IPS-18c (cell line): ENCODE measurements around the gene TMEM201.

Experiments used
- H3K4me3 ChIP-seq: 2 replicates; pipeline ENCODE4 v1.7.0; 2013; ENCODE audit warnings: low read depth, mild to moderate bottlenecking, low read length, moderate library complexity; ENCODE audit not compliant: insufficient read depth
- H3K9me3 ChIP-seq: one replicate; pipeline ENCODE4 v1.6.1; 2013; ENCODE audit warnings: mild to moderate bottlenecking, low read length, moderate library complexity; ENCODE audit not compliant: control insufficient read depth, insufficient read depth

The TMEM201 gene

GRCh38 chr1:9629445-9630201, 40.9 kb downstream of the TMEM201 start:
- H3K4me3 ChIP-seq = no peak overlapping the region
- no peaks in the 10 kb centered on the region for H3K9me3 ChIP-seq

- Histone ChIP-seq H3K9me3 (no peaks in the 10 kb centered on the region), H3K4me3 (no peak overlapping the region)
These were observed 41.8 kb downstream of the TMEM201 start for GRCh38 chr1:9630331-9631111.

GRCh38 chr1:9631613-9632012, 42.9 kb downstream of the TMEM201 start:
- H3K9me3 ChIP-seq = no peaks in the 10 kb centered on the region
- no peak overlapping the region for H3K4me3 ChIP-seq

- H3K4me3 ChIP-seq = no peak overlapping the region
- H3K9me3 ChIP-seq = no peaks in the 10 kb centered on the region
These were observed 44.8 kb downstream of the TMEM201 start for GRCh38 chr1:9633493-9633892.

- Histone ChIP-seq H3K4me3 (no peak overlapping the region), H3K9me3 (no peaks in the 10 kb centered on the region)
These were observed 45.9 kb downstream of the TMEM201 start for GRCh38 chr1:9634582-9634981.

- no peak overlapping the region for H3K4me3 ChIP-seq
These were observed 50.5 kb downstream of the TMEM201 start for GRCh38 chr1:9639227-9639626.

GRCh38 chr1:9643351-9644256, 54.9 kb downstream of the TMEM201 start:
- H3K9me3 ChIP-seq = no peaks in the 10 kb centered on the region
- no peak overlapping the region for H3K4me3 ChIP-seq

More at GRCh38 chr1:9639227-9639626, 50.5 kb downstream of the TMEM201 start:
- no peaks in the 10 kb centered on the region for H3K9me3 ChIP-seq

GRCh38 chr1:9646037-9646436, 57.3 kb downstream of the TMEM201 start:
- Histone ChIP-seq H3K9me3 (no peaks in the 10 kb centered on the region), H3K4me3 (no peak overlapping the region)

GRCh38 chr1:9648171-9648570, 59.5 kb downstream of the TMEM201 start:
- Histone ChIP-seq H3K9me3 (no peaks in the 10 kb centered on the region), H3K4me3 (no peak overlapping the region)

- Histone ChIP-seq H3K9me3 (no peaks in the 10 kb centered on the region), H3K4me3 (no peak overlapping the region)
These were observed 61.1 kb downstream of the TMEM201 start for GRCh38 chr1:9649769-9650168.

GRCh38 chr1:9651220-9651564, 62.5 kb downstream of the TMEM201 start:
- no peaks in the 10 kb centered on the region for H3K9me3 ChIP-seq
- peak overlapping the region; percentile 59 for H3K4me3 ChIP-seq

GRCh38 chr1:9651565-9652378, 63.1 kb downstream of the TMEM201 start, which contains the start of gene PIK3CD:
Gene PIK3CD, plus strand, starts transcription at chr1:9651731. Its CDS starts 58,725 bp downstream, at chr1:9710456.
- Histone ChIP-seq H3K9me3 (no peaks in the 10 kb centered on the region), H3K4me3 (peak within 1 kb of the TSS; percentile 59)

GRCh38 chr1:9652379-9653209, 63.9 kb downstream of the TMEM201 start:
- H3K9me3 ChIP-seq = no peaks in the 10 kb centered on the region
- H3K4me3 ChIP-seq = peak overlapping the region; percentile 59

- Histone ChIP-seq H3K9me3 (no peaks in the 10 kb centered on the region), H3K4me3 (no peak overlapping the region)
These were observed 64.4 kb downstream of the TMEM201 start for GRCh38 chr1:9653210-9653490.

- H3K9me3 ChIP-seq = no peaks in the 10 kb centered on the region
- H3K4me3 ChIP-seq = no peak overlapping the region
These were observed 64.9 kb downstream of the TMEM201 start for GRCh38 chr1:9653491-9654050.
